Measurements from ENCODE around the gene USP6NL. TPM values are rescaled to one million over a fixed set of nuclear protein-coding genes. Genes with fewer than 3 reads are reported as not detected.

Gene USP6NL
- total RNA-seq, 1 donor from 2014 or later: 33.0 TPM

GRCh38 chr10:11653758-11654471 is 42.5 kb upstream of the USP6NL start:
- no peak for DNase-seq (ENCODE audit: low spot score)
- H3K27me3 Mint-ChIP-seq (ENCODE audit: unreplicated experiment): peaks cover under 1% of the 10 kb centered on the region
- no peak overlapping the region for H3K4me3 Mint-ChIP-seq (ENCODE audit: unreplicated experiment)
- H3K4me1 Mint-ChIP-seq (ENCODE audit: unreplicated experiment): peaks cover 8% of the 10 kb centered on the region
- H3K36me3 Mint-ChIP-seq (ENCODE audit: low read depth, unreplicated experiment): no peaks in the 10 kb centered on the region
- TF ChIP-seq CTCF (IDR thresholded peaks at IDR 0.05; ENCODE audit: unreplicated experiment): no peak
- H3K9me3 Mint-ChIP-seq (ENCODE audit: unreplicated experiment): no peaks in the 10 kb centered on the region
- H3K27ac Mint-ChIP-seq (ENCODE audit: unreplicated experiment): no peak overlapping the region

DNA sequence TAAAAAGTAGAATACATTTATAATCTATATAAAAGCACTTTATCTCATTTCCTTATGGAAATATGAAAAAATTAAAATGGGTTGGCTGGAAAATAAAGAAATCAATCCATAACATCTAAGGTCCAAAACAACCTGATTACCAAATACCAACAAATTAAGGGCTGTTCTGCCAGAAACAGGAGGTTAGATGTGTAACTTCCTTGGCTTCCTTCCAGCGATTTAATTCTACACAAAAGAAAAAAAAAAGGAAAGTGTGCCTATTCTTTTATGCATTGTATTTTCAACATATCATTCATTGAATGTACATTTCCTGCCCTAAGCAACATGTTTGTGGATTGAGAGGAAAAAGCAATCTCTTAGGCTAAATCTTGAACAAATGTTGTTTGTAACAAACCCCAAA is 36.2 kb upstream of the USP6NL start:
- Mint-ChIP-seq H3K27me3 (ENCODE audit: unreplicated experiment) (peaks cover 2% of the 10 kb centered on the region), H3K36me3 (ENCODE audit: low read depth, unreplicated experiment) (no peaks in the 10 kb centered on the region), H3K9me3 (ENCODE audit: unreplicated experiment) (no peaks in the 10 kb centered on the region), H3K4me1 (ENCODE audit: unreplicated experiment) (peaks cover 17% of the 10 kb centered on the region), H3K27ac (ENCODE audit: unreplicated experiment) (peak overlapping the region; percentile 36), H3K4me3 (ENCODE audit: unreplicated experiment) (no peak overlapping the region)
- no peak for DNase-seq (ENCODE audit: low spot score)
- no peak for TF ChIP-seq CTCF (IDR thresholded peaks at IDR 0.05; ENCODE audit: unreplicated experiment)

GRCh38 chr10:11646450-11646849 is 35.0 kb upstream of the USP6NL start:
- no peak for TF ChIP-seq CTCF (IDR thresholded peaks at IDR 0.05; ENCODE audit: unreplicated experiment)
- Mint-ChIP-seq H3K4me3 (ENCODE audit: unreplicated experiment) (no peak overlapping the region), H3K4me1 (ENCODE audit: unreplicated experiment) (peaks cover 18% of the 10 kb centered on the region), H3K27ac (ENCODE audit: unreplicated experiment) (no peak overlapping the region), H3K9me3 (ENCODE audit: unreplicated experiment) (no peaks in the 10 kb centered on the region), H3K36me3 (ENCODE audit: low read depth, unreplicated experiment) (no peaks in the 10 kb centered on the region), H3K27me3 (ENCODE audit: unreplicated experiment) (peaks cover 3% of the 10 kb centered on the region)
- DNase-seq (ENCODE audit: low spot score): no peak

- DNase-seq (ENCODE audit: low spot score): no peak
- Mint-ChIP-seq H3K36me3 (ENCODE audit: low read depth, unreplicated experiment) (no peaks in the 10 kb centered on the region), H3K9me3 (ENCODE audit: unreplicated experiment) (no peaks in the 10 kb centered on the region), H3K27ac (ENCODE audit: unreplicated experiment) (no peak overlapping the region), H3K27me3 (ENCODE audit: unreplicated experiment) (peaks cover 1% of the 10 kb centered on the region), H3K4me3 (ENCODE audit: unreplicated experiment) (no peak overlapping the region), H3K4me1 (ENCODE audit: unreplicated experiment) (peaks cover 11% of the 10 kb centered on the region)
- no peak for TF ChIP-seq CTCF (IDR thresholded peaks at IDR 0.05; ENCODE audit: unreplicated experiment)
Measured at GRCh38 chr10:11643039-11643438, 31.6 kb upstream of the USP6NL start.

DNA sequence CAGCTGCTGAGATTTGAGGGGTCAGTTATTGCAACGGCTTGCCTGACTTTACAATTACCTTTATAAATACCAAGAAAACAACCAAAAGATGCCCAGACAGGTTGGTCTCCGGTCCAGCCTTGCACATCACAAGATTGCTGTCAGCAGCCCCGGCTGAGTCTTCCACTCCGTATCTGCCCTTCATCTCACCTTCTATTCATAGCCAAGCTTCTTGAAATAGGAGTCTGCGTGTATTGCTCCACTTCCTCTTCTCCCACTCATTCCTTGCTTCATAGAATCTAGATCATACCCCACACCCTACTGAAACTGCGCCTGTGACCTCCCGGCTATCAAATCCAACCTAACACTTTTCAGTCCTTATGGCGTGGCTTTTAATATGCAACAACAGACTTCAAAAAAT is 31.1 kb upstream of the USP6NL start:
- Mint-ChIP-seq H3K36me3 (ENCODE audit: low read depth, unreplicated experiment) (no peaks in the 10 kb centered on the region), H3K9me3 (ENCODE audit: unreplicated experiment) (no peaks in the 10 kb centered on the region), H3K27ac (ENCODE audit: unreplicated experiment) (no peak overlapping the region), H3K27me3 (ENCODE audit: unreplicated experiment) (peaks cover 1% of the 10 kb centered on the region), H3K4me1 (ENCODE audit: unreplicated experiment) (peaks cover 11% of the 10 kb centered on the region), H3K4me3 (ENCODE audit: unreplicated experiment) (peak overlapping the region; percentile 20)
- no peak for TF ChIP-seq CTCF (IDR thresholded peaks at IDR 0.05; ENCODE audit: unreplicated experiment)
- DNase-seq (ENCODE audit: low spot score): no peak
